Peyer's patch (tissue), 4 donors: ENCODE measurements around the gene NPTX1. TPM values are rescaled to one million over a fixed set of nuclear protein-coding genes. Genes with fewer than 3 reads are reported as not detected.

Experiments
- DNase-seq, 3 donors: peaks; one replicate each; pipeline ENCODE4 v3.0.0-alpha.2; 2017 to 2019
- H3K27ac ChIP-seq, 4 donors: fragments of 200-600 bp; sonication (generic); one replicate each; pipeline ENCODE4 v1.5.1; 2016 to 2019
- H3K27me3 ChIP-seq, 2 donors: fragments of 200-600 bp; sonication (generic); one replicate each; pipeline ENCODE4 v1.5.1; 2019
- H3K36me3 ChIP-seq, 3 donors: fragments of 200-600 bp; sonication (generic); one replicate each; pipeline ENCODE4 v1.5.1; 2016 to 2019
- H3K4me1 ChIP-seq, 4 donors: fragments of 200-600 bp; sonication (generic); one replicate each; pipeline ENCODE4 v1.5.1; 2016 to 2019
- H3K4me3 ChIP-seq, 4 donors: fragments of 200-600 bp; sonication (generic); 1 replicate in 3 of 4; 2 replicates in 1 of 4; pipeline ENCODE4 v1.5.1; 2016 to 2019; ENCODE audit warnings: mild to moderate bottlenecking in 1 of 4
- H3K9me3 ChIP-seq, 4 donors: fragments of 200-600 bp; sonication (generic); one replicate each; pipeline ENCODE4 v1.5.1; 2016 to 2019; ENCODE audit warnings: mild to moderate bottlenecking in 1 of 4
- CTCF ChIP-seq, 6 experiments: fragments of 450-650 bp in 4 of 6; fragments of 200-600 bp in 2 of 6; sonication (generic) in 1 of 6; IDR thresholded peaks; one replicate each; pipeline ENCODE4 v1.5.1; 2017 to 2019; ENCODE audit warnings: antibody characterized with exemption in 6 of 6, mild to moderate bottlenecking in 3 of 6, moderate library complexity in 1 of 6
- POLR2A ChIP-seq, 2 donors: fragments of 450-650 bp; IDR thresholded peaks; one replicate each; pipeline ENCODE4 v1.5.1; 2017; ENCODE audit warnings: antibody characterized with exemption in 2 of 2, mild to moderate bottlenecking in 2 of 2, moderate library complexity in 2 of 2
- total RNA-seq, 4 donors: library from RNA; depleted of rRNA; stranded (reverse); fragments of >200 nt; gene quantifications; one replicate each; pipeline ENCODE4 v1.1.0, GENCODE V29; 2016

The NPTX1 gene
- 1 to 10 TPM in 1 of 4 donors, under 1 TPM in 1, not detected in 2; 0.80 to 1.8 TPM for total RNA-seq

- Histone ChIP-seq H3K27ac (no peak within 1 kb of the TSS), H3K4me3 (peak within 1 kb of the TSS in 3 of 4 donors; percentile 35 to 44 (median 41)), H3K36me3 (no peaks in the 10 kb centered on the region), H3K4me1 (peaks cover 0 to 40% (median 27%) of the 10 kb centered on the region in 4 donors), H3K9me3 (no peaks in the 10 kb centered on the region), H3K27me3 (peaks cover 5 to 52% of the 10 kb centered on the region in 2 donors)
- no peak for TF ChIP-seq CTCF (IDR thresholded peaks at IDR 0.05)
- DNase-seq, result no peak
These were observed at the start of gene NPTX1 for GRCh38 chr17:80475910-80476876. TSS of gene NPTX1 (minus strand) at chr17:80476607. CDS start at chr17:80476446, 161 bp downstream.

GRCh38 chr17:80523956-80524712, 47.7 kb upstream of the NPTX1 start:
- H3K4me3 ChIP-seq, result no peak overlapping the region
- no peak overlapping the region for H3K27ac ChIP-seq
- TF ChIP-seq POLR2A (IDR thresholded peaks at IDR 0.05) (no peak), CTCF (IDR thresholded peaks at IDR 0.05) (no peak)
- no peak for DNase-seq
- H3K4me1 ChIP-seq, result no peaks in the 10 kb centered on the region
- no peaks in the 10 kb centered on the region for H3K9me3 ChIP-seq
- H3K36me3 ChIP-seq, result no peaks in the 10 kb centered on the region
- no peaks in the 10 kb centered on the region for H3K27me3 ChIP-seq

- no peaks in the 10 kb centered on the region for H3K9me3 ChIP-seq
- no peaks in the 10 kb centered on the region for H3K36me3 ChIP-seq
- H3K27ac ChIP-seq, result no peak overlapping the region
- no peaks in the 10 kb centered on the region for H3K27me3 ChIP-seq
- no peak for DNase-seq
- H3K4me3 ChIP-seq, result no peak overlapping the region
- no peak for TF ChIP-seq CTCF (IDR thresholded peaks at IDR 0.05)
- no peak for TF ChIP-seq POLR2A (IDR thresholded peaks at IDR 0.05)
- no peaks in the 10 kb centered on the region for H3K4me1 ChIP-seq
These were observed 46.8 kb upstream of the NPTX1 start for GRCh38 chr17:80523054-80523744.

- H3K9me3 ChIP-seq, result no peaks in the 10 kb centered on the region
- TF ChIP-seq CTCF (IDR thresholded peaks at IDR 0.05) (no peak), POLR2A (IDR thresholded peaks at IDR 0.05) (no peak)
- no peaks in the 10 kb centered on the region for H3K36me3 ChIP-seq
- no peaks in the 10 kb centered on the region for H3K4me1 ChIP-seq
- no peak for DNase-seq
- H3K27ac ChIP-seq, result no peak overlapping the region
- H3K4me3 ChIP-seq, result no peak overlapping the region
- H3K27me3 ChIP-seq, result no peaks in the 10 kb centered on the region
These were observed 44.5 kb upstream of the NPTX1 start for GRCh38 chr17:80520810-80521455.
